RCC 7860 (cell line): ENCODE results near the gene ZNF738.
"Not testable (repeated sequence)": the region's sequence is repeated elsewhere in the genome, so short reads cannot be mapped to it uniquely, and the experiment has no call there.

Source experiments
- DNase-seq: peaks from one replicate; pipeline ENCODE4 v3.0.0-alpha.2; 2015; ENCODE audit warnings: low spot score
- FAIRE-seq: peaks from 2 replicates; lab custom pipeline; 2012; peaks lifted over from hg19 to GRCh38; lab: Jason Lieb, UNC

Gene ZNF738

DNA sequence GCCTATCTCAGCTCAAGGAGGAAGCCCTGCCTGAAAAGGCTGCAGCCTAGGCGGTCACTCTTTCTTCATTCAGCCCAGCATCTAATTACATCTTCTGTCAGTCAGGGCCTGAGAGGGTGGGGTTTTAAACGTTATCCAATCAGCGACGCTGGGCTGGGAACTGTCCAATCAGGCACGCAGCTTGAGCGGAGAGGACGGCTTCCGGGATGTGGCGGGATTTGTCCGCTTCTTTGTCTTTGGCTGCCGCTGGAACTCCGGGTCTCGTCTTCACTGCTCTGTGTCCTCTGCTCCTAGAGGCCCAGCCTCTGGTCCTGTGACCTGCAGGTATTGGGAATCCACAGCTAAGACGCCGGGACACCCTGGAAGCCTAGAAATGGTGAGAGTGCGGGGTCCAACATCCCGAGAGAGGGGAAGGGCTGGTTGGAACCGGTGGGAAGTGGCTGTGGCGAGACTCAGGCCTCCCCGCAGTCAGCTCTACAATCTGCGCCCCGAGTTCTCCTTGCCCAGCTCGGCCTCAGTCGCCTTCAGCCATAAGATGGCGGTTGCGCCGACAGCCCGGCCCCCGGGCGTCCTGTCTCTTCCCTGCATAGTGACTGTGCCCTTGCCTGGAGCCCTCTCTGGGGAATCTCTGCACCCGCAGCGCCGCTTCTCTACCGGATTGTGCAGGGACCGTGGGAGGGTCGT is at the start of gene ZNF738:
Gene ZNF738 (plus strand): TSS at position 233 of the 684 bp plus-strand sequence. CDS start 141 bp downstream, at position 374.
- FAIRE-seq (peak; percentile 82), DNase-seq (peak; percentile 82)

DNA sequence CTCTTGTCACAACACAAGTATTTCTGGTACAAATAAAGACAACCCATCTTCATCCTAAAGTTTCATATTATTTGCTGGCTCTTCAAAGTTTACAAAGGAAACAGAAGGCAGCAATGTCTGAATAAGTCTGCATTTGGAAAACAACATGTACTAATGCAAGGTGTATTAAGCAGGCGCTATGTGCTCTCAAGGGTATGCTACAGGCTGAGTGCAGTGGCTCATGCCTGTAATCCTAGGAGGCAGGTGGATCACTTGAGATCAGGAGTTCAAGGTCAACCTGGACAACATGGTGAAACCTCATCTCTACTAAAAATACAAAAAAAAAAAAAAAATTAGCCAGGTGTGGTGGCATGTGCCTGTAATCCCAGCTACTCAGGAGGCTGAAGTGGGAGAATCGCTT is 46.0 kb upstream of the ZNF738 start:
- DNase-seq, FAIRE-seq: not testable (repeated sequence)

DNA sequence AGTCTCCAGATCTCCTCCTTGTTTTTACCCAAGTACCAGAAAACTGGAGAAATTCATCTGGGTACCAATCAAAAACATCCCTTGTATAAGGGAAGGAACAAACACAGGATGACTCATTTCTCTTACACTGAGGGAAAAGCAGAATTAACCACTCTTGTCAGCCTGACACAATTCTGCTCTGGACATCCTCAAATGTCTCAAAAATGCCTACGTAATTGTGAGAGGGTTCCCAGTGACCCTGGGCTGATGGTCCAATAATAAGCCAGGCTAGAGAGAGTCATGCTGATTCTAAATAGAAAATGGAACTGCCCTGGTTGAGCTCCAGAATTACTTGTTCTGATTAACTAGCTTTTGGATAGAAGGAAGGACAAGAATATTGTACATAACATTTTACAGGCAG is 44.1 kb upstream of the ZNF738 start:
- DNase-seq (no peak), FAIRE-seq (no peak)

DNA sequence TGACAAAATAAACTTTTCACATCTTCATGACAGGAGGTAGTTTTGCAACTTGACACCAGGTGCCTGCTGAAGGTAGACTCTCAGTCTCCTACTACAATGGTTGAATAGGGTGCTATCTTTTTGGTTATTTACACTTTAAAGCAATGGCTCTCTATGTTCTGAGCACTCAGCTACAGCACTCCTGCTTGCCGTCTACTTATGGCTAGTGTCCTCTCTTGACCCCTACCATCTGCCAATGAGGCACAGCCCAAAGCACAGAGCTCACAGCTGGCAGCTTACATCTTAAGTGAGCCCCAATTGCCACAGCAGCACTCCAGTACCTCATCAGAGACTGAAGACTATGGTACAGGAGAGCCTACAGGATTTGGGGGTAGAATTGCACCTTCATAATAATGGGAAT is 41.0 kb upstream of the ZNF738 start:
- DNase-seq = no peak
- no peak for FAIRE-seq

DNA sequence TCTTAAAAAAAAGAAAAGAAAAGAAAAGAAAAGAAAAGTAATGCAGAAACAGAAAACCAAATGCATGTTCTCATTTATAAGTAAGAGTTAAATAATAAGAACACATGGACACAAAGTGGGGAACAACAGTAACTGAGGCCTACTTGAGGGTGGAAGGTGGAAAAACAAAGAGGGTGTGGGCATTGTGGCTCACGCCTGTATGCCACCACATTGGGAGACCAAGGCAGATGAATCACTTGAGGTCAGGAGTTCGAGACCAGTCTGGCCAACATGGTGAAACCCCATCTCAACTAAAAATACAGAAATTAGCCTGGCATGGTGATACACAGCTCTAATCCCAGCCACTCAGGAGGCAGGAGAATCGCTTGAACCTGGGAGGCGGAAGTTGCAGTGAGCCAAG is 37.7 kb upstream of the ZNF738 start:
- no peak for FAIRE-seq

GRCh38 chr19:21321996-21322395 is 36.8 kb upstream of the ZNF738 start:
- FAIRE-seq (no peak), DNase-seq (peak; percentile 26)

More for the DNA sequence above, 37.7 kb upstream of the ZNF738 start:
- no peak for DNase-seq

GRCh38 chr19:21322528-21322927 is 36.3 kb upstream of the ZNF738 start:
- FAIRE-seq = no peak
- no peak for DNase-seq

GRCh38 chr19:21323000-21323399 is 35.8 kb upstream of the ZNF738 start:
- DNase-seq (no peak), FAIRE-seq (no peak)

GRCh38 chr19:21326169-21326568 is 32.6 kb upstream of the ZNF738 start:
- DNase-seq = no peak
- no peak for FAIRE-seq

DNA sequence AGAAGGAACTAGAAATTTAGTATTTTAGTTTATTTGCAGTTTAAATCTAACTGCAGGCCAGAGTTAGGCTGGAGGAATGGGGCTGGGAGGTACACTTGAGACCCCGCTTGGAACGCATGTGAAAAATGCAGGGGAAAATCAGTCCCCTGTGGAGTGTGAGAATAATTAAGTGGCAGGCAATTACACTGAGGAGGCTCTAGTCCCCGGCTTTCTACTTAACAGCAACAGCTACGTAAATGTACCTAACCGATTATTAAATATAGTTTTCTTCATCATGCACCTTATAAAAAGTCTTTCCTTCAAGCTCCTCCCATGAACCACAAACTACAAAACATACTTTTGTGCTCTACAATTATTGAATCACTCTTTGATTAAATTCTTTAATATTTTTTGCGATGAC is 30.4 kb upstream of the ZNF738 start:
- FAIRE-seq = no peak

GRCh38 chr19:21328885-21329605 is 29.8 kb upstream of the ZNF738 start, which contains the start of gene ZNF708:
Gene ZNF708, minus strand, starts transcription at chr19:21329410. Its CDS starts 198 bp downstream, at chr19:21329212.
- FAIRE-seq (peak; percentile 75), DNase-seq (peak; percentile 81)

More for the DNA sequence above, 30.4 kb upstream of the ZNF738 start:
- DNase-seq = no peak

DNA sequence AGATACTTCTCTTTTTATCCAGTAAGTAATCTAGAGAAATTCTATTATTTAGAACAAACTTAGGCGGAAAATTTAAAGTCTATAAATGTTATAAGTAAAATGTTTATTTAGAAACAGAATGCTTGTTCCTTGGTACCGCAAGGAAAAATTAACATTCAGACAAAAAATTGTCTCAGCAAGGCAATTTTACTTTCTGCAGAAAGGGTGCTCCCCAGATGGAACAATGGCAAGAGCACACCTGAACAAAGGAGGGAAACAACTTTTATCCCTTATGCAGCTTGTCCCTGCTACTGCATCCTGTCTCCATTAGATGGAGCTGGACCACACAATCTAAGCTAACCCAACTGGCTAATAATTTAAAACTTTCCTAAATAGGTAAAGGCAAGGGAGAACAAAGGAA is 23.1 kb upstream of the ZNF738 start:
- DNase-seq (no peak), FAIRE-seq (no peak)

GRCh38 chr19:21344841-21345240 is 14.0 kb upstream of the ZNF738 start:
- not testable (repeated sequence) for FAIRE-seq

GRCh38 chr19:21352830-21353229 is 6.0 kb upstream of the ZNF738 start:
- no peak for FAIRE-seq

More at GRCh38 chr19:21344841-21345240, 14.0 kb upstream of the ZNF738 start:
- not testable (repeated sequence) for DNase-seq

DNA sequence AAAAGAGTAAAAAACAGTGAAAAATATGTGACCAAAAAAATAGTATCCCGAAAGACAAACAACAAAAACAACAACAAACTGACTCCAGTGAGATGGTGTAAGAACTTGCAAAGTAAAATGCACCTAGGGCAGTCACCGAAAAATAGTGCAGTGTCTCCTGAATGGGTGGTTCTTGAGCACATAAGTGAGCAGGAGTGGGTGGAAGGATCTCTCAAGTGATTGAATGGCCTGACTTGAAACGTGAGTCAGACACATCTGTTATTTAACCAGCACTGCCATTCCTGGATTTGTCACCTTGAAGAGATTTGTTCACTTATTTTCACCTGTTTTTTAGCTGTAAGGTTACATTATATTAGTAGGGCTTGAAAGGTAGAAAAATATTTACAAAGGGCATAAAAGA is 3.5 kb downstream of the ZNF738 start:
- DNase-seq (no peak), FAIRE-seq (no peak)

More at GRCh38 chr19:21352830-21353229, 6.0 kb upstream of the ZNF738 start:
- no peak for DNase-seq

DNA sequence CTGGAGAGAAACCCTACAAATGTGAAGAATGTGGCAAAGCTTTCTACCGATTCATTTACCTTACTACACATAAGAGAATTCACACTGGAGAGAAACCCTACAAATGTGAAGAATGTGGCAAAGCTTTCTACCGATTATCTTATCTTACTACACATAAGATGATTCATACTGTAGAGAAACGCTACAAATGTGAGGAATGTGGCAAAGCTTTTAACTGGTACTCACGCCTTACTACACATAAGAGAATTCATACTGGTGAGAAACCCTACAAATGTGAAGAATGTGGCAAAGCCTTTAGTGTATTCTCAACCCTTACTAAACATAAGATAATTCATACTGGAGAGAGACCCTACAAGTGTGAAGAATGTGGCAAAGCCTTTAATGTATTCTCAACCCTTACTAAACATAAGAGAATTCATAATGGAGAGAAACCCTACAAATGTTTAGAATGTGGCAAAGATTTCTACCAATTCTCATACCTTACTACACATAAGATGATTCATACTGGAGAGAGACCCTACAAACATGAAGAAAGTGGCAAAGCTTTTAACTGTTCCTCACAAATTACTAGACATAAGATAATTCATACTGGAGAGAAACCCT is 25.3 kb downstream of the ZNF738 start:
- FAIRE-seq (no peak), DNase-seq (no peak)

- FAIRE-seq = no peak
Measured at GRCh38 chr19:21396121-21396520, 37.3 kb downstream of the ZNF738 start.

GRCh38 chr19:21396893-21397572 is 38.2 kb downstream of the ZNF738 start, which contains the start of gene ZNF493:
Gene ZNF493, plus strand, starts transcription at chr19:21397133. Its CDS starts 105 bp downstream, at chr19:21397238.
- peak; percentile 87 for FAIRE-seq
- peak; percentile 83 for DNase-seq

More at GRCh38 chr19:21396121-21396520, 37.3 kb downstream of the ZNF738 start:
- no peak for DNase-seq

DNA sequence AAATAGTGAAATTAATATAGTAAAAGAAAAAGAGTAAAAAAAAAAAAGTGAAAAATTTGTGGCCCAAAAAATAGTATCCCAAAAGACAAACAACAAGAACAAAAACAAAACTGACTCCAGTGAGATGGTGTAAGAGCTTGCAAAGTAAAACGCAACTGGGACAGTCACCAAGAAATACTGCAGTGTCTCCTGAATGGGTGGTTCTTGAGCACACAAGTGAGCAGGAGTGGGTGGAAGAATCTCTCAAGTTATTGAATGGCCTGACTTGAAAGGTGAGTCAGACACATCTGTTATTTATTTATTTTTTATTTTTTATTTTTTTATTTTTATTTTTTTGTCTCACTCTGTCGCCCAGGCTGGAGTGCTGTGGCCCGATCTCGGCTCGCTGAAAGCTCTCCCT is 40.1 kb downstream of the ZNF738 start:
- DNase-seq (no peak), FAIRE-seq (no peak)

DNA sequence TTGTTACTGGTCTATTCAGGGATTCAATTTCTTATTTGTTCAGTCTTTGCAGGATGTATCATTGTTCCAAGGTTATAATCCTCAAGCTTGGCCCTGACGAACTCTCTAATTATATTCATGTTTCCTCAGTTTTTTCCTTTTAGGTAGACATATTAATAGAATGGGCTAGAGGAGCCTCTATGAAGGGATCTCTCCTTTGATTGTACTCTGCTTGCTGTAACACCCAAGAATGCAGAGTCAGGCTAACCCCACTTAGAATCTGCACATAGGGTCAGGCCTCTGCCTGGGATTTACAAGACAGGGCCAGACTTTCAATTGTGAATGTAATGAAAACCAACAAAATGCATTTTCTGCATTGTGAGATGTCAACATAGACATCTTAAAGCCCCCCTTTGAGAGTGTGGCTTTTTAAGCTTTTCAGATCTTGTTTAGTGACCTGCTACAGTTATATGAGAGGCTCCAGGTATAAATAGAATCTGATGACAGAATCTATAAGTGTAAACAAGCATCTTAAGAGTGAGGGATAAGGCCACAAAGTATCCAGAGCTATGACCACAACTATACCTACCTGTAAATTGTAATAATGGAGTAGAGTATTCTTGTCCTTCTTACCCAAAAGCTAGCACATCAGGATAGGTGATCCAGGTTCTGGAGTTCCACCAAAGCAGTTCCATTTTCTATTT is 43.6 kb downstream of the ZNF738 start:
- FAIRE-seq (no peak), DNase-seq (no peak)
